PC-9 (cell line): ENCODE measurements around the gene ADGRA1.

Source experiments
- CTCF ChIP-seq: fragments of 200-600 bp; sonication (generic); conservative IDR thresholded peaks from 2 replicates; pipeline ENCODE4 v1.6.1; 2017; ENCODE audit warnings: mixed run types, antibody characterized with exemption, mild to moderate bottlenecking, moderate library complexity
- EZH2 ChIP-seq: fragments of 200-600 bp; sonication (generic); IDR thresholded peaks from 2 replicates; pipeline ENCODE4 v1.8.0; 2017; ENCODE audit warnings: antibody characterized with exemption, low read depth

GRCh38 chr10:133141144-133141957 lies 53.6 kb downstream of the ADGRA1 start:
- TF ChIP-seq EZH2, result no peak
- TF ChIP-seq CTCF, result no peak
